HG03280 (cell line): ENCODE measurements around the gene ATP9A.
"Not testable (repeated sequence)": the region's sequence is repeated elsewhere in the genome, so short reads cannot be mapped to it uniquely, and the experiment has no call there.

Experiments
- ATAC-seq: cut with Tn5 transposase; IDR thresholded peaks from one replicate; pipeline ENCODE4 v1.9.1; 2021; ENCODE audit warnings: mild to moderate bottlenecking, moderate library complexity; ENCODE audit not compliant: unreplicated experiment

The ATP9A gene

DNA sequence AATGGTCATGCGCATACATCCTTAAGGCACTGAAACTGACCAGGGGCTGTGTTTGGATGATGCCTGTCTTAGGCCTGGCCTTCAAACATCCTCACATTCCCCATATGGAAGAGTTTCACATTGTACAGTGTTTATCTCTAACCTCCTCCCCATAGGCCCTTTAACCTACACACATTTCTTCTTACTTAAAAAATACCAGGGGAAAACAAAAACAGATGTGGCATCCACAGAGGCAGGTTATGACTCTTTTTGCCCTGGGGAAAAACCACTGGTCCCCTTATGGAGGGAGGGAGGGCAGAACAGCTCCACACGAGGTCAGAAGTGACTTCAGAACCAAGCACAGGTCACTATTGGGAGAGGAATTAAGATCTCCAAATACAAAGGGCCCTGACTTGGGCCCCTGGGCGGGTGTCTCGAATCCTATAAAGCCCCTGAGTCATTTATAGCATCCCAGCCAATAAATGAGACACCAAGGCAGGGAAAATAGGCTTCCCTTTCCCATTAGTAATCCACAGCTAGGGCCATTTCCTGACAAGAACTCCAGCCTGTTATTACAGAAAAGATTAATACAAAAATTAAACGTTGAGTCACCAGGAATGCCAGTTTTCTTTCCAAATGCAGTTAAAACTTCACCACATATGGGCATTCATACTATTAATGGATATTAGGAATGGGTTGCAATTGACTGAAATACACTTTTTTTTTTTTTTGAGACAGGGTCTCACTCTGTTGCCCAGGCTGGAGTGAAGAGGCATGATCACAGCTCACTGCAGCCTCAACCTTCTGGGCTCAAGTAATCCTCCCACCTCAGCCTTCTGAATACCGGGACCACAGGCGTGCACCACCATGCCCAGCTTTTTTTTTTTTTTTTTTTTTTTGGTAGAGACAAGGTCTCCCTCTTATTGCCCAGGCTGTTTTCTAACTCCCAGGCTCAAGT lies 107.2 kb downstream of the ATP9A start:
- no peak for ATAC-seq

- ATAC-seq = no peak
Observed at GRCh38 chr20:51659491-51660050, 108.6 kb downstream of the ATP9A start.

DNA sequence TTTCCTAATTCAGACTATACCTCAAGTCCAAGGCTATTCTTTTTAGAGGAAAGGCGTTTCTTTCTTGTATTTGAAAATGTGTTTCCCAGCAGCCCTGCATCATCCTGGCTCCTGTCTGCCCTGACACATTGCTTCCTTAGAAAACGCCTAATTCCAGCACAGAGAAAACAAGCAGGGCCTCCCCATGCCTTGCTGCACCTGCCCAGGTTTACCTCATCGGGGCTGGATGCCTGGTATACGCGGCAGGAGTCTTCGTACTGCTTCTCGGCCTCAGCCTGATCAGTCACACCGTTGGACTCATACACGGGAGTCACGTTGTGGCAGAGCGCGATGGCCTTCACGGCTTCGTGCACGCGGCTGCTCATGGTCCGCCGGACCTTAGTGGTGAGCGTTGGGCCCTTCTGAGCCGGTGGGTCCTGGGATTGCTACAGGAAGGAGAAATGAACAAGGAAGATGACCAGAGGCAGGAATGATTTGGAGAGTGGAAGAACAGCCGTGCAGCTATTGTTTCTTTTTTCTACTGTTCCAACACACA lies 111.4 kb downstream of the ATP9A start:
- no peak for ATAC-seq

GRCh38 chr20:51656089-51656488 lies 112.1 kb downstream of the ATP9A start:
- ATAC-seq = not testable (repeated sequence)

DNA sequence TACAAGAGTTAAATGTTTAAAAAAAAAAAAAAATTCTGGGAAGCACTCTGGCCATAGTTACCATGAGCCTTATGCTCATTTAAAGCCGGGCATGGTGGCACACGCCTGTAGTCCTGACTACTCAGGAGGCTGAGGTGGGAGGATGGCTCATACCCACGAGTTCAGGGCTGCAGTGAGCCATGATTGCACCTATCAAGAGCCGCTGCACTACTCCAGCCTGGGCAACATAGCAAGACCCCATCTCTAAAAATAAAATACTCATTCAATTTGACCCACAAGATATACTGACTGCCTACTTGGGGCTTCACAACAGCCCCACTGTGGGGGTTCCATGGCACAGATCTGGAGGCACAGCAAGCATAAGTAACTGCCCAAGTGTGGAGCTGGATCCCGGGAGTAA lies 113.7 kb downstream of the ATP9A start:
- ATAC-seq = no peak

- no peak for ATAC-seq
Observed at GRCh38 chr20:51654060-51654459, 114.1 kb downstream of the ATP9A start.

DNA sequence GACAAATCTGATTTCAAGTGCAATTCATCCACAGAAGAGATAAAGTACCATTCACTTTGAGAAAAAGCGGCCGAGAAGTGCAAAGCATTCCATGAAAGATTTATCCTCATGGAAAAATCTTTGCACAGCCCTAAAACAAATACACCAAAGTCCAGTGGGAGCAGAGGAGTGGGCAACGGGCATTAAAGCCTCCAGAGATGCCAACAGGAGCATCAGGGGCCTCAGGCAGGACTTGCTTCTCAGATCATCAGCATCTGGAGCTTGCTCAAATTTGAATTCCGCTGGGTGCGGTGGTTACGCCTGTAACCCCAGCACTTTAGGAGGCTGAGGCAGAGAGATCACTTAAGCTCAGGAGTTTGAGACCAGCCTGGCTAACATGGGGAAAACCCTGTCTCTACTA lies 115.0 kb downstream of the ATP9A start:
- no peak for ATAC-seq

DNA sequence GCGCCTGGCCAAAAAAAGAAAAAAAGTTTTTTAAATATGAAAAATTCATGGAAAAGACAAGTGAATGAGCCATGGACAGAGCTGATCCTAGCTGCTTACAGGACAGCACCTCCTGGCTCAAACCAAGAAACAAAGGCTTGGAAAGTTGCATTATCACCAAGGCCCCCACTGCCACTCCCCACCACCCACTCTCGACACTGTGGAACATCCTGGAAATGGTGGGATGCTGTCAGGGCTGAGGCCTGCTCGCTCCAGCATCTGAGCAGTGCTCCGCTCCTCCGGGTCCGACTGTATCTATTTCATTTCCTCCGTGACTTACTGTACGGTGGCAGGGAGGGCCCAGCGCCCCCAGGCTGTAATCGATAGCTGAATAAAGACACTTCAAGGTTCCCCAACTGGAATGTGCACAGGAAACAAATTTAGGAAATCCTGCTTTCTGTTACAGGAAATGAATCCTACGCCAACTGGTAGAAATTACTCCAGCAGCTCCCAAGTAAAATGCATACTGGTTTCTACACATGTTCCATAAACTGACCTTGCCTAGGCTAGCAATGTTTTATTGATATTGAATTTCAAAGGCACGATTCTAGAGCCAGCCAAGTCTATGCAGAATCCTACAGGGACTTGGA lies 116.2 kb downstream of the ATP9A start:
- ATAC-seq = no peak

GRCh38 chr20:51650685-51651134 lies 117.5 kb downstream of the ATP9A start:
- ATAC-seq = no peak

GRCh38 chr20:51648571-51648947 lies 119.6 kb downstream of the ATP9A start:
- ATAC-seq = no peak

GRCh38 chr20:51647674-51648570 lies 120.3 kb downstream of the ATP9A start:
- no peak for ATAC-seq

DNA sequence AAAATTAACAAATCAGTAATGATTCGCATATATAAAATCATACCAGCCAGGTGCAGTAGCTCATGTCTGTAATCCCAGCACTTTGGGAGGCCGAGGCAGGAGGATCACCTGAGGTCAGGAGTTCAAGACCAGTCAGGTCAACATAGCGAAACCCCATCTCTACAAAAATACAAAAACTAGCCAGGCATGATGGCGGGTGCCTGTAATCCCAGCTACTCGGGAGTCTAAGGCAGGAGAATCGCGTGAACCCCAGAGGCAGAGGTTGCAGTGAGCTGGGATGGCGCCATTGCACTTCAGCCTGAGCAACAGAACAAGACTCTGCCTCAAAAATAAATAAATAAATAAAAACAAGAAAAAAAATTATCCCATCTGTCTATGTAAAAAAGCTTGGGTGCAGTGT lies 124.4 kb downstream of the ATP9A start:
- not testable (repeated sequence) for ATAC-seq

DNA sequence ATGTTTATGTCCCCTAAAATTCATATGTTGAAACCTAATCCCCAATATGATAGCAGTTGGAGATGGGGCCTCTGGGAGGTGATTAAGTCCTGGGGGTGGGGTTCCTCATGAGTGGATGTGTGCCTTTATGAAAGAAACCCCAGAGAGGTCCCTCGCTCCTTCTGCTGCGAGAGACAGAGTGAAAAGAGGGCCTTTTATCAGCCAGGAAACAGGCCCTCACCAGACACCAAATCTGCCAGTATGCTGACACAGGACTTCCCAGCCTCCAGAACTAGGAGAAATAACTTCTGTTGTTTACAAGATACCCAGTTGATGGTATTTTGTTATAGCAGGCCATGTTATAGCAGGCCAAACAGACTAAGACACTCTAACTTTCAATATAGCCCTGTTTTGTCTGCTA lies 124.8 kb downstream of the ATP9A start:
- ATAC-seq = no peak

- ATAC-seq = no peak
Observed at GRCh38 chr20:51641866-51642265, 126.3 kb downstream of the ATP9A start.

DNA sequence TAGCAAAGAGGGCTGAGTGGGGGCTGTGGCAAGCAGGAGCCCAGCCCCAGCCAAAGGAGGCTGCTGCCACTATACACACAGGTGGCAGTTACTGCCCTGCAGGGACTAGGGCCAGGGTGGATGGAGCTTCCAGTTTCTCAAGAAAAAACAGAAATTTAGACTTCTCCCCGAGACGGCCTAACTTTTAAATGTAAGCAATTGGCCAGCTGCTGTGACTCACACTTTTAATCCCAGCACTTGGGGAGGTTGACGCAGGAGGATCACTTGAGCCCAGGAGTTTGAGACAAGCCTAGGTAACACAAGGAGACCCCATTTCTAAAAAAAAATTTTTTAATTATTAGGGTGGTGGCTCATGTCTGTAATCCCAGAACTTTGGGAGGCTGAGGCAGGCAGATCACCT lies 127.4 kb downstream of the ATP9A start:
- no peak for ATAC-seq

- ATAC-seq = no peak
Observed at GRCh38 chr20:51639206-51639832, 128.9 kb downstream of the ATP9A start.

DNA sequence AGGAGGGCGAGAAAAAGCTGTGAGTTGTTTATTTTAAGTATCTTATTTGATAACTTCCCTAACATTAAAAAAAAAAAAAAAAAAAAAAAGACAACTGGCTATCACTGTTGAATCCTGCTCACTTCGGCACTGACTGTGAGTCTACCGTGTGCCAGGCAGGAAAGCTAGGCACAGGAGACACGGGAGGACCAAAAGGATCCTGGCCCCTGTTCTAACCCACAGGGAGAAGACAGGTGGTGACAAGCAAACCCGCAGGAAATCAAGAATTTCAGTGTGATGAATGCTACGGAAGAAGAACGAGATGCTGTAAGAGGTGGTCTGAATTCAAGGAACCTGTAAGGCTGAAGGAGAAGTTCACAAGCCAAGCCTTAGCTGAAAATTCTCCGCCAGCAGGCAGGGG lies 130.9 kb downstream of the ATP9A start:
- no peak for ATAC-seq

DNA sequence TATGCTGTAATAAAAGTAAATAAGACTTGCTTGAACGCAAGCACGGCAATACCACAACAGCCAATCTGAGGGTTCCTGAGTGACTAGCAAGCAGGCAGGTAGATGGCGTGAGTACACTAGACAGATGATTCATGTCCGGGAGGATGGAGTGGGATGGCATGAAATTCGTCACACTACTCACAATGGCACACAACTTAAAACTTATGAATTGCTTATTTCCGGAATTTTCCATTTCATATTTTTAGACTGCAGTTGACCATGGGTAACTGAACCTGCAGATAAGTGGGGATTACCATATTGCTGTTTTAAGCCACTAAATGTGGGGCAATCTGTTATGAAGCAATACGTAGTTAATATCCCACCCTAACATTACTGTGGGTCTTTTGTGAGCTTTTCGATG lies 132.1 kb downstream of the ATP9A start:
- ATAC-seq = no peak

DNA sequence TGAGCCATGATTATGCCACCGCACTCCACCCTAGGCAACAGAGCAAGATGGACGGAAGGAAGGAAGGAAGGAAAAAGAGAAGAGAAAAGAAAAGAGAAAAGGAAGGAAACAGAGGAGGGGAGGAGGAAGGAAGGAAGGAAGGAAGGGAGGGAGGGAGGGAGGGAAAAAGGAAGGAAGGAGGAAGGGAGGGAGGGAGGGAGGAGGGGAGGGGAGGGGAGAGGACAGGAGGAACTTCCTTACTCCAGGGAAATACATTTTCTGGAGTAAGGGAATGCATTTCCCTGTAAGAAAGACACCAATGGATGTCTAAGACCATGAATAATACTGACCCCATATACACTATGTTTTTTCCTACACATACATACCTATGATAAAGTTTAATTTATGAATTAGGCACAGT lies 132.5 kb downstream of the ATP9A start:
- no peak for ATAC-seq

- no peak for ATAC-seq
Observed at GRCh38 chr20:51634877-51635276, 133.3 kb downstream of the ATP9A start.
